H7 (cell line): ENCODE results near the gene MICOS13. TPM values are rescaled to one million over a fixed set of nuclear protein-coding genes. Genes with fewer than 3 reads are reported as not detected.

Experiments used
- DNase-seq: peaks from one replicate; pipeline ENCODE4 v3.0.0; 2012
- H3K27me3 ChIP-seq: 2 replicates; pipeline ENCODE4 v1.6.0; 2011; ENCODE audit warnings: mild to moderate bottlenecking, low read length; ENCODE audit not compliant: control insufficient read depth, insufficient read depth
- H3K36me3 ChIP-seq: replicated peaks from 2 replicates; pipeline ENCODE4 v1.5.1; 2011; ENCODE audit warnings: low read length; ENCODE audit not compliant: control insufficient read depth, insufficient read depth
- H3K4me3 ChIP-seq: 2 replicates; pipeline ENCODE4 v1.5.1; 2011; ENCODE audit warnings: low read depth, mild to moderate bottlenecking, control low read depth, low read length, moderate library complexity; ENCODE audit not compliant: insufficient read depth
- total RNA-seq: library from RNA; depleted of rRNA; stranded (reverse); fragments of >200 nt; shearing (Covaris generic); gene quantifications from 2 replicates; pipeline ENCODE4 v1.2.3, GENCODE V29; 2014; rRNA removed

Gene MICOS13
- 53.1 and 71.4 TPM in 2 replicates for total RNA-seq

GRCh38 chr19:5680437-5681368 lies at the start of gene MICOS13, which contains the start of gene HSD11B1L:
TSS of gene MICOS13 (minus strand) at chr19:5680516. CDS start at chr19:5680486, 30 bp downstream.
TSS of gene HSD11B1L (plus strand) at chr19:5681027. CDS start at chr19:5684833, 3,806 bp downstream.
- H3K27me3 ChIP-seq, result peaks cover 2% of the 10 kb centered on the region; the same call in 1 of the 2 replicates
- DNase-seq, result peak; percentile 99
- peak within 1 kb of the TSS; percentile 82 for H3K4me3 ChIP-seq
- H3K36me3 ChIP-seq, result no peaks in the 10 kb centered on the region; the same call in 1 of the 2 replicates

- Histone ChIP-seq H3K27me3 (no peaks in the 10 kb centered on the region), H3K4me3 (no peak overlapping the region), H3K36me3 (no peaks in the 10 kb centered on the region)
- no peak for DNase-seq
Observed at GRCh38 chr19:5727453-5728050, 47.2 kb upstream of the MICOS13 start.

GRCh38 chr19:5719961-5720790 lies 39.9 kb upstream of the MICOS13 start, which contains the start of the genes CATSPERD and LONP1:
TSS of gene CATSPERD (plus strand) at chr19:5720637. CDS start at chr19:5720738, 101 bp downstream.
TSS of gene LONP1 (minus strand) at chr19:5720146. CDS start at chr19:5720132, 14 bp downstream.
- peak; percentile 100 for DNase-seq
- H3K36me3 ChIP-seq, result peaks cover 2% of the 10 kb centered on the region
- H3K27me3 ChIP-seq, result no peaks in the 10 kb centered on the region
- H3K4me3 ChIP-seq, result peak within 1 kb of the TSS; percentile 94

GRCh38 chr19:5719274-5719960 lies 39.1 kb upstream of the MICOS13 start:
- H3K27me3 ChIP-seq, result no peaks in the 10 kb centered on the region
- peaks cover 2% of the 10 kb centered on the region for H3K36me3 ChIP-seq
- DNase-seq, result peak; percentile 52
- H3K4me3 ChIP-seq, result peak overlapping the region; percentile 94

GRCh38 chr19:5718579-5719273 lies 38.4 kb upstream of the MICOS13 start:
- DNase-seq, result peak; percentile 47
- H3K27me3 ChIP-seq, result no peaks in the 10 kb centered on the region
- peak overlapping the region; percentile 94 for H3K4me3 ChIP-seq
- peaks cover 4% of the 10 kb centered on the region for H3K36me3 ChIP-seq

GRCh38 chr19:5718037-5718578 lies 37.8 kb upstream of the MICOS13 start:
- Histone ChIP-seq H3K36me3 (peaks cover 8% of the 10 kb centered on the region), H3K4me3 (peak overlapping the region; percentile 94; the same call in 1 of the 2 replicates), H3K27me3 (no peaks in the 10 kb centered on the region)
- DNase-seq, result no peak

- Histone ChIP-seq H3K4me3 (no peak overlapping the region), H3K36me3 (peaks cover 15% of the 10 kb centered on the region), H3K27me3 (no peaks in the 10 kb centered on the region)
- DNase-seq, result no peak
Observed at GRCh38 chr19:5717215-5717935, 37.1 kb upstream of the MICOS13 start.

- peaks cover 29% of the 10 kb centered on the region for H3K36me3 ChIP-seq
- no peak overlapping the region for H3K4me3 ChIP-seq
- no peak for DNase-seq
- no peaks in the 10 kb centered on the region for H3K27me3 ChIP-seq
Observed at GRCh38 chr19:5714816-5715215, 34.5 kb upstream of the MICOS13 start.

- Histone ChIP-seq H3K27me3 (no peaks in the 10 kb centered on the region), H3K36me3 (peaks cover 31% of the 10 kb centered on the region), H3K4me3 (no peak overlapping the region)
- DNase-seq, result peak; percentile 35
Observed at GRCh38 chr19:5713228-5713627, 32.9 kb upstream of the MICOS13 start.

- Histone ChIP-seq H3K4me3 (no peak overlapping the region), H3K36me3 (peaks cover 35% of the 10 kb centered on the region), H3K27me3 (no peaks in the 10 kb centered on the region)
- DNase-seq, result peak; percentile 62
Observed at GRCh38 chr19:5711713-5712161, 31.4 kb upstream of the MICOS13 start.

GRCh38 chr19:5711025-5711424 lies 30.7 kb upstream of the MICOS13 start:
- Histone ChIP-seq H3K4me3 (no peak overlapping the region), H3K36me3 (peaks cover 39% of the 10 kb centered on the region), H3K27me3 (no peaks in the 10 kb centered on the region)
- peak; percentile 33 for DNase-seq
